ENCODE measurements around the gene STIP1. TPM values are rescaled to one million over a fixed set of nuclear protein-coding genes. Genes with fewer than 3 reads are reported as not detected.

Gene STIP1
- total and polyA plus RNA-seq, 10 of the 15 experiments (the other 5 are each of a cell fraction or from before 2014, with no cell fraction given), result 25.2 to 291 (median 191) TPM

DNA sequence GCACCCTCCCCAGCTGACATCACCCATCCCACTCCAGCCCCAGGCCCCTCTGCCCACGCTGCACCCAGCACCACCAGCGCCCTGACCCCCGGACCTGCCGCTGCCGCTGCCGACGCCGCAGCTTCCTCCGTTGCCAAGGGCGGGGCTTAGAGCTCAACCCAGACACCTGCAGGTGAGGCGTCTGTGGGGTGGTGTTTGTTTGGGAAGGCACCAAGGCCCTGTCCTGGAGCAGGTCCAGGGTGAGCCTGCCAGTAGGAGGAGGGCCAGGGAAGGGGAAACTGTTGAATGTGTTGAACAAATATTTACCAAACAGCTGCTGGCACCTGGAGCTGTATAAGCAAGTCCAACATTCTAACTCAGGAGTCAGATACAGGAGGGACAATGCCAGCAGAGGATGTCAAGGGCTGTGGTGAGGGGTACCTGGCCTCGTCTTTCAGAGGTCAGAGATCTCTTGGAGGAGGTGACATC is 51.5 kb downstream of the STIP1 start:
- POLR2A ChIA-PET, result interaction anchor here (0.9 to 3.0 kb wide), 3 partner anchors 21 to 33 kb away, joined by 3 to 21 read pairs (median 4); partner anchors contain the start of gene FERMT3
- SMC1A ChIA-PET (ENCODE audit: uncharacterized antibody, unreplicated experiment), result no interaction called here
- Histone ChIP-seq H3K79me2 (ENCODE audit: control insufficient read depth, insufficient read depth, low read length) (peaks cover 21% of the 10 kb centered on the region), H3K9me3 (replicated peaks; ENCODE audit: control insufficient read depth, insufficient read depth, low read length) (no peaks in the 10 kb centered on the region), H3K27me3 (replicated peaks in 1 of 2; ENCODE audit: control insufficient read depth in 2 of 2, insufficient read depth in 2 of 2, low read length in 1 of 2) (no peaks in the 10 kb centered on the region), H2AFZ (ENCODE audit: control insufficient read depth, low read depth, low read length) (no peak overlapping the region), H3K27ac (ENCODE audit: control insufficient read depth, insufficient read depth) (no peak overlapping the region; the same call in 1 of the 2 replicates), H3K4me3 (no peak overlapping the region), H3K4me1 (ENCODE audit: control insufficient read depth, insufficient read depth, low read length) (peaks cover 46% of the 10 kb centered on the region), H4K20me1 (ENCODE audit: control insufficient read depth, insufficient read depth) (no peaks in the 10 kb centered on the region), H3K36me3 (ENCODE audit: control insufficient read depth in 2 of 2, insufficient read depth in 2 of 2, low read length in 1 of 2) (peaks cover 0 to 5% of the 10 kb centered on the region in 2 experiments; a peak in 2 of 4 replicates), H3K4me2 (ENCODE audit: control insufficient read depth, insufficient read depth) (no peak overlapping the region; the same call in 1 of the 2 replicates), H3K9ac (ENCODE audit: control insufficient read depth, insufficient read depth, low read length) (no peak overlapping the region; the same call in 1 of the 2 replicates)
- DNase-seq (ENCODE audit: low read depth, low spot score) (no peak), ATAC-seq (no peak), FAIRE-seq (no peak)
- in situ Hi-C loops (cut with MboI), result loop anchor here (25.0 kb wide), 1 partner anchor 1625 kb away; the partner anchor contains the start of genes CFL1, EFEMP2 and MUS81
- BruUV-seq (replicated peaks), result no TSS peak
- intact Hi-C loops (cut with micrococcal nuclease; ENCODE audit: unreplicated experiment), result no loop called here
- WGBS (ENCODE audit: insufficient coverage, insufficient replicate concordance, low lambda C conversion rate, missing lambda C conversion rate), result 97% methylated on average over 12 of the region's 12 CpGs
- CTCF ChIA-PET, result interaction anchor here (1.3 to 1.7 kb wide), 3 partner anchors 13 to 67 kb away, joined by 5 to 7 read pairs (median 5); partner anchors contain the start of gene ESRRA
- no peak for TF ChIP-seq STAT1 (conservative IDR thresholded peaks at IDR 0.05)
- TF ChIP-seq SREBF1 (IDR thresholded peaks at IDR 0.05; ENCODE audit: low read length), result no peak
- TF ChIP-seq NRF1 (conservative IDR thresholded peaks at IDR 0.05; ENCODE audit: low read depth, low read length), result no peak
- TF ChIP-seq ZNF274 (IDR thresholded peaks at IDR 0.05; ENCODE audit: insufficient read depth, insufficient read length), result no peak
- TF ChIP-seq SRF (IDR thresholded peaks at IDR 0.05; ENCODE audit: low read depth in 2 of 2, low read length in 2 of 2), result no peak
- TF ChIP-seq CEBPB (IDR thresholded peaks at IDR 0.05; ENCODE audit: borderline replicate concordance in 1 of 2, low read depth in 2 of 2, low read length in 2 of 2), result no peak
- TF ChIP-seq NR2F1 (conservative IDR thresholded peaks at IDR 0.05), result no peak
- TF ChIP-seq POU2F2 (IDR thresholded peaks at IDR 0.05; ENCODE audit: borderline replicate concordance, low read depth, low read length), result no peak
- TF ChIP-seq NFXL1 (IDR thresholded peaks at IDR 0.05; ENCODE audit: borderline replicate concordance), result no peak
- no peak for TF ChIP-seq FOXK2 (IDR thresholded peaks at IDR 0.05)
- TF ChIP-seq STAT3 (IDR thresholded peaks at IDR 0.05; ENCODE audit: low read depth, low read length), result no peak
- no peak for TF ChIP-seq NR2C1 (IDR thresholded peaks at IDR 0.05)
- TF ChIP-seq TCF3 (IDR thresholded peaks at IDR 0.05; ENCODE audit: borderline replicate concordance, insufficient read depth, low read depth, low read length), result no peak
- no peak for TF ChIP-seq EED (IDR thresholded peaks at IDR 0.05; ENCODE audit: low read depth)
- TF ChIP-seq JUNB (IDR thresholded peaks at IDR 0.05), result no peak
- RAD21 ChIA-PET (ENCODE audit: unreplicated experiment), result interaction anchor here (1.0 kb wide), 2 partner anchors 9 to 32 kb away, joined by 3 read pairs; partner anchors contain the start of gene PPP1R14B

Data from GM12878 (cell line).